Measurements from ENCODE around the gene MSANTD1.

DNA sequence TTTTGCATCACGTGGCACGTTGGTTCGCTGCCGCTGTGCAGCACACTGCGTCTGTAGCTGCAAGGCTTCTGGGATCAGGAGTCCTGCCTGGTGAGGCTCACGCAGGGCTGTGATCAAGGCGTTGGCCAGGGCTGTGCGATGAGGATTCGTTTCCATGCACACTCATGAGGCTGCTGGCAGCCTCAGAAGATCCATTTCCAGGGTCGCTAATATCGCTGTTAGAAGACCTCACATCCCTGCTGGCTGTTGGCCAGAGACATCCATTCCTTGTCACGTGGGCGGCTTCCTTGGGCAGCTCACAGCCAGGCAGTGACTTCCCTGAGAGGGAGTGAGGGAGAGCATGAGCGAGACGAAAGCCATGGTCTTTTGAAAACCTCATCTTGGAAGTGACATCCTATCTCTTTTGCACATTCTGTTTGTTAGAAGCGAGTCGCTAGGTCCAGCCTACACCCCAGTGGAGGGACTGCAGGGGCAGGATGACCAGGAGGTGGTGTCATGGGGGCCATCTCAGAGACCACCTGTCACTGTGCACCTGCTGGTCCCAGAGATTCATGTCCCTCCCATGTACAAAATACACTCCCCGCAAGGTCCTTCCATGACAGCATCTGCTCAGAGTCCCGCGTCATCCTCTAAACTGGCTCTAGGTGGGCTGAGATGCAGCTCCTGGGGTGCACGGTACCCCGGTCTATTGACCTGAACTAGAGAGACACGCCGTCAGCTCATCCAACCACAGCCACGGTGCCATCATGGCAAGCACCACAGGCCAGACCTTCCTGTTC, 56.1 kb downstream of the MSANTD1 start:
- TF ChIP-seq, protein P1, sequence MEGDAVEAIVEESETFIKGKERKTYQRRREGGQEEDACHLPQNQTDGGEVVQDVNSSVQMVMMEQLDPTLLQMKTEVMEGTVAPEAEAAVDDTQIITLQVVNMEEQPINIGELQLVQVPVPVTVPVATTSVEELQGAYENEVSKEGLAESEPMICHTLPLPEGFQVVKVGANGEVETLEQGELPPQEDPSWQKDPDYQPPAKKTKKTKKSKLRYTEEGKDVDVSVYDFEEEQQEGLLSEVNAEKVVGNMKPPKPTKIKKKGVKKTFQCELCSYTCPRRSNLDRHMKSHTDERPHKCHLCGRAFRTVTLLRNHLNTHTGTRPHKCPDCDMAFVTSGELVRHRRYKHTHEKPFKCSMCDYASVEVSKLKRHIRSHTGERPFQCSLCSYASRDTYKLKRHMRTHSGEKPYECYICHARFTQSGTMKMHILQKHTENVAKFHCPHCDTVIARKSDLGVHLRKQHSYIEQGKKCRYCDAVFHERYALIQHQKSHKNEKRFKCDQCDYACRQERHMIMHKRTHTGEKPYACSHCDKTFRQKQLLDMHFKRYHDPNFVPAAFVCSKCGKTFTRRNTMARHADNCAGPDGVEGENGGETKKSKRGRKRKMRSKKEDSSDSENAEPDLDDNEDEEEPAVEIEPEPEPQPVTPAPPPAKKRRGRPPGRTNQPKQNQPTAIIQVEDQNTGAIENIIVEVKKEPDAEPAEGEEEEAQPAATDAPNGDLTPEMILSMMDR (IDR thresholded peaks at IDR 0.05), result no peak
- TF ChIP-seq RFX5 (IDR thresholded peaks at IDR 0.05; ENCODE audit: low read length), result no peak
- TF ChIP-seq, protein P2, sequence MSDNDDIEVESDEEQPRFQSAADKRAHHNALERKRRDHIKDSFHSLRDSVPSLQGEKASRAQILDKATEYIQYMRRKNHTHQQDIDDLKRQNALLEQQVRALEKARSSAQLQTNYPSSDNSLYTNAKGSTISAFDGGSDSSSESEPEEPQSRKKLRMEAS (IDR thresholded peaks at IDR 0.05; ENCODE audit: low read depth), result no peak
- TF ChIP-seq FOSL2 (IDR thresholded peaks at IDR 0.05; ENCODE audit: borderline replicate concordance, low read depth), result no peak
- no peak for TF ChIP-seq RCOR1 (IDR thresholded peaks at IDR 0.05; ENCODE audit: low read length)
- TF ChIP-seq, protein P3, sequence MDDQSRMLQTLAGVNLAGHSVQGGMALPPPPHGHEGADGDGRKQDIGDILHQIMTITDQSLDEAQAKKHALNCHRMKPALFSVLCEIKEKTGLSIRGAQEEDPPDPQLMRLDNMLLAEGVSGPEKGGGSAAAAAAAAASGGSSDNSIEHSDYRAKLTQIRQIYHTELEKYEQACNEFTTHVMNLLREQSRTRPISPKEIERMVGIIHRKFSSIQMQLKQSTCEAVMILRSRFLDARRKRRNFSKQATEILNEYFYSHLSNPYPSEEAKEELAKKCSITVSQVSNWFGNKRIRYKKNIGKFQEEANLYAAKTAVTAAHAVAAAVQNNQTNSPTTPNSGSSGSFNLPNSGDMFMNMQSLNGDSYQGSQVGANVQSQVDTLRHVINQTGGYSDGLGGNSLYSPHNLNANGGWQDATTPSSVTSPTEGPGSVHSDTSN (IDR thresholded peaks at IDR 0.05), result no peak
- no peak for TF ChIP-seq EZH2phosphoT487 (IDR thresholded peaks at IDR 0.05; ENCODE audit: borderline replicate concordance, low read depth)
- TF ChIP-seq EP300 (IDR thresholded peaks at IDR 0.05; ENCODE audit: borderline replicate concordance in 1 of 2, low read depth in 1 of 2, low read length in 1 of 2), result no peak
- TF ChIP-seq CHD2 (IDR thresholded peaks at IDR 0.05; ENCODE audit: low read length, partially characterized antibody), result no peak
- TF ChIP-seq YY1 (IDR thresholded peaks at IDR 0.05; ENCODE audit: low read depth), result no peak
- no peak for TF ChIP-seq JUND (IDR thresholded peaks at IDR 0.05)
- no peak for TF ChIP-seq GABPA (IDR thresholded peaks at IDR 0.05; ENCODE audit: low read depth)
- no peak for TF ChIP-seq ELF1 (IDR thresholded peaks at IDR 0.05)
- no peak for TF ChIP-seq GATA2 (CRISPR knock-in tag; IDR thresholded peaks at IDR 0.05)
